GM18868 (cell line): ENCODE measurements around the gene ADAM10.

Experiments used
- ATAC-seq: cut with Tn5 transposase; IDR thresholded peaks from one replicate; pipeline ENCODE4 v1.9.1; 2021; ENCODE audit warnings: mild to moderate bottlenecking, moderate library complexity; ENCODE audit not compliant: unreplicated experiment

ADAM10 gene

DNA sequence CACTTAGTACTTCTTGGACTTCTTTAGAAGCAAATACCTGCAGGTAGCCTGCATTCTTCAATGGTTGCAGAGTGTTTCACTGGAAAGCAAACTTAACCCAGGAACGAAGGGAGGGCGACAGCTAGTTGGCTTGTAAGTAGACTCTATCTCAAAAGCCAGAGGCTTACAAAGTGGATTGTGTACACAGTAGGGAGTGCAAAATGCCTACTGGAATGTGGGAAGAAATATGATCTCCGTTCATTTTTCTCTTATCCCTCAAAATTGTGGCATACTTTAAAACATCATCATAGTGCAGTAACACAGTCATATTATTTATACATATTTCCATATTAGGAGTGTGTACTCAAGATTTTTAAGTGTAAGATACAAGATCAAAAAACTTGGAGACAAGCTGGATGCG is 162.0 kb downstream of the ADAM10 start:
- no peak for ATAC-seq

DNA sequence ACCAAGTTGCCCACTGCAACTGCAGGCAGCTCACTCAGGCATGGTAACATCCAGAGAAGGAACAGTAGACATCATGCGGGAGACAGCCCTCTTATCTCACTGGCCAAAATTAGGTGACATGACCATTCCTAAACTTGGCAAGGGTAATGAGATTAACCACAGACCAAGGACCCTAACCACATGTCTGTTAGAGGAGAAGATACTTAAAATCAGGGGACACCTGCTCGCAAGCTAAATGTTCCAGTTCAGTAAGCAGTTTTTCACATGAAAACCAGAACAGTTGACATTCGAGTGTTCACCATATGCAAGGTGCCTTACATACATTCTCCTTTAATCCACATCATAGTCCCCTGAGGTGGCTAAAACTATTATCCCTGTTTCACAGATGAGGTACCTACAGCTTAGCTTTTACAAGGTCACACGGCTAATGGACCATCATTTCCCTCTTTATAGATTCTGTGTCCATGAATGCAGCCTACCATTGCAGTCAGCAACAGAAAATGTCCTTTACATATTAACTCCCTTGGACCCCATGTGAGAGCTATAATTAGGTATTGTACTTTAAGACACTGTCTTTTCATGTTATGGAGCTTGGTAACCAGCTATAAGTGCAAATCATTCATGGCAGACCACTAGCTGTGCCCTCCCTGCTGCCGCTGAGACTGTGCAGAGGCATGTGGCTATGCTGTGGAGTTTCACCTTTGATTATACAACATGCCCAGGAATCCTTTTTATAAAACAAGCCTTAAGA is 163.6 kb downstream of the ADAM10 start:
- ATAC-seq: no peak

DNA sequence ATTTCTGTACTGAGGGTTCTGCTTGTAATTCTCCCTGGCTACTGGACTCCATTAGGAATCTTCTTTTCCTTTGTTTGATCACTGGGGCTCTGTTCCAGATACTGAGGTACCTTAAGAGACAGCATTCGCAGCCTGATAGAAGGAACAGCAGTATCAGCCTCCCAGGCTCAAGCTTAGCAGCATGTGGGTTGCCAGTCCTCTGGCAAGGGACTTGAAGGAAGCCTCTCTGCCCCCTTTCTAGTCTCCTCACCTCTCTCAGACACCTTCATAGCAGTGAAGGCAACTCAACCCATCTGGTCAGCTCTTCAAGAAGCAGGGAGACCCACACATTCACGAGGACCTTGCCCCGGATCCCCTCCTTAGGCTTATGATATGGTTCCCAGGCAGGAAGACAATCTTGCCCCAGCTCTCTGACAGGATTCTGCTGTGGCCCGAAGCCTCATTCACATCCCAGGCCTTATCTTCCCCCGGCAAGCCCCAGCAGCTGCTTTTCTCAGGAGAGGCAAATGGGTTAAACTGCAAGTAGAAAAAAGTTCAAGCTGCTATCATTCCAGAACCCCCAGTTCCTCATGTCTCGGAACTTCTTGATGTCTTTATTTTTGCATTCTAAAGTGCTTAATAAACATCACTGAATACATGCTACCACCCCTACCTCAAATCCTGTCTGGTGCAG is 164.6 kb downstream of the ADAM10 start:
- no peak for ATAC-seq

DNA sequence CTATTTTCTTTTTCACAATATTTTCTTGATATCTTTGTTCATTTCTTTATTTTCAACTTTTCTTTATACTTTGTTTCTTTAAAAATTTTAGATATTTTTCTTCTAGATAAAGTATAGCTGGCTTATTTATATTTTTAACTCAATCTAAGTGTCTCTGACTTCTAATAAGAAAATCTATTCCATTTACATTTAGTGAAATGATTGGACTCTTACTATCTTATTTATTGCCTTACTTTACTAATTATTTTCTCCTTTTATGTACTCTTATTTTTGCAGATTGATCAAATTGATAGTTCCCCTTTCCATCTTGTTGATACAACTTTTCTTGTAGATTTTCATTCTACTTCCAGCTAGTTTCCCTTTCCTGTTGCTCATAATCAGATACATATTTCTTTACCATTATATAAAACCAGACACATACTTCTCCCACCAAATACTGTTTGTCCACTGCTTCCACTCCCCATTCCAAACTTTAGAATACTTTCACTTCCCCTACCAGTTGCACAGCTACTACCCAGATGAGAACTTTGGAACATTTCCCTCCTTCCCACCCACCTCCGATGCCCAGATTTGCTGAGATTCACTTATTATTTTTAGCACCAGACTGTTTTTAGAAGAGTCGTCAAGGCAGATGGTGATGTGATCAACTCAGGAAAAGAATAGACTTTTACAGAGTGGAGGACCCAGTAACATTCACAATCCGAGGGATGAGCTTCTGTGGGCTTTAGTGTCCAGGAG is 166.2 kb downstream of the ADAM10 start:
- no peak for ATAC-seq

DNA sequence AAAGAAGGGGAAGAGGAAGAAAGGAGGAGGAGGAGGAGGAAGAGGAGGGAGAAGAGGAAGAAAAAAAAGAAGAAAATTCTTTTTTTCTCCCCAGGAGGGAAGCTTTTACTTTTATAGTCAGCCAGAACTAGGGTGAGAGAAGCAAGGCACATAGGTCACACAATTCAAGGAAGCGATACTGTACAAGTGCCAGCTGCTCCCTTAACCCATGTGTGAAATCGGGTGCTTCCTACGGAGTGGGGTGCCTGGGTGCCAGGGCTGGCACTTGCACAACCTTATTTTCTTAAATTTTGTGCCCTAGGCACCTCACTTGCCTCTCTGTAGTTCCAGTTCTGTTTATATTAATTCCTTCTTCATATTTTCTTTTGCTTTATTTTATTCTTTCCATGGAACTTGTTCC is 167.3 kb downstream of the ADAM10 start:
- no peak for ATAC-seq

DNA sequence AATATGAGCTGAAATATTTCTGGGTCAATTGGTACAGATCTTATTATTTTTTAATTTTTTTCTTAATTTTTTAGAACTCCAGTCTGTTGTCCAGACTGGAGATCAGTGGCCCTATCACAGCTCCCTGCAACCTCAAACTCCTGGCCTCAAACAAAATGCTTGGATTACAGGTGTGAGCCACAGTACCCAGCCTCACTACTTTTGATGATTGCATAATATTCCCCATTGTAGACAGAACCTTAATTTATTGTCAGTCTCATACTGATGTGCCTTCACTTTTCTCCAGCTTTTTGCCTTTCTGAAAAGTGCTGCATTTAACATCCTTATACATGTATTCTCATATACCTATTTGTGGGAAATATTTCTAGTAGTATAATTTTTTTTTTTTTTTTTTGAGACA is 172.8 kb downstream of the ADAM10 start:
- no peak for ATAC-seq

DNA sequence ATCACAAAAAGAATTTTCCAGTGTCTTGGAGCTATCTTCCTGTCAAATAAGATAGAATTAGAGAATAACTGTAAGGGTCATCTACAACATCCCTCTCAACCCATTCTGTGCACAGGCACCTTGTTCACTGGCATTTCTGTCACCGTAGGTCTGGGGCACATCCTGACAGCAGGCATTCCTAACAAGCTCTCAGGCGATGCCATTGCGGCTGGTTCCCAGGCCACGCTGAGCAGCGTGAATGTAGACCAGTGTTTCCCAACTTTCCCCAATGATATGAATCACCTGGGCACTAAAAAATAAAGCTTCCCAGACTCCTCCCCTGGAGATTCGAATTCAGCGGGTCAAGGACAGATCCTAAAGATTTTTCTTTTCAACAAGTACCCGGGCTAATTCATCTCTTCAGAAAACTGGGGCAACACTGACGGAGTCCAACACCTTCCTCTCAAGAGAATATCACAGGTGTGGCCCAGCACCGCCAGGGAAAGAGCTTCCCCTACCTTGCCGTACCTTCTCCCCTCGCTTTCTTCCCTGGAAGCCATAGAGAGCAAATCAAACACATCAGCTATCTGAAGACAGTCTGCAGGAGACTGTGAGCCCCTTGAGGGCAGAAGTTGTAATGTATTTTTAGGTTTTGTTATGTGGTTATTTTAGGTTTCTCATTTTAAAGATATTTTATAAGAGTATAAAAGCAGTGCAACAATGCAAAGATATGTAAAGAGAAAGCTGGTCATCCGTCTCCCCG is 174.3 kb downstream of the ADAM10 start:
- ATAC-seq: no peak

DNA sequence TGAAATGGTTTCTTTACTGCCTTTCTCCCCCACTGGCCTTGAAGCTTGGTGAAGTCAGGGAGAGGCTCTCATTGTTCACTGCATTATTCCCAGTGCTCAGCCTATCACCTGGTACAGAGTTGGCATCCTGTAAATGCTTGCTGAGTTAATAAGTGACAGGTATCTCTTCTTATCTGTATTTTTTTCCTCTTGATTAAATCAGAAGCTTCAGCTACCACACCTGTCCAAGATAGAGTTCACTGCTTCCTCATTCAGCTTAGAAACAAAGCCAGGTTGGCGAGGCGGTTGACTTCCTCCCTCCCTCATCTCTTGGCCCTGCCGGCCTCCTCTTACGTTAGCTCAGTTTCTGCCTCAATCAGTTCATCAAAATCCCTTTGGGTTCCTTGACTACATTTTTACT is 174.9 kb downstream of the ADAM10 start:
- no peak for ATAC-seq

DNA sequence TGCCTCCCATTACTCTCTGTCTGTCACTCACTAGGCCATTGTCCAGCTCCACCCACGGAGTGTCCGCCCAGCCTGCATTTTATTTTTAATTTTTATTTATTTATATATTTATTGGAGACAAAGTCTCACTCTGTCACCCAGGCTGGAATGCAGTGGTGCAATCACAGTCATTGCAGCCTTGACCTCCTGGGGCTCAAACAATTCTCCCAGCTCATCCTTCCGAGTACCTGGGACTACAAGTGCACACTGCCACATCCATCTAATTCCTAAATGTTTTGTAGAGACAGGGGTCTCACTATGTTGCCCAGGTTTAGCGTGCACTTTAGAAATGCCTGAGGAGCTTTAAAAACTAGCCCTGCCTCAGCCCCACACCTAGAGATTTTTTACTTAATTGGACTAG is 176.2 kb downstream of the ADAM10 start:
- ATAC-seq: no peak

DNA sequence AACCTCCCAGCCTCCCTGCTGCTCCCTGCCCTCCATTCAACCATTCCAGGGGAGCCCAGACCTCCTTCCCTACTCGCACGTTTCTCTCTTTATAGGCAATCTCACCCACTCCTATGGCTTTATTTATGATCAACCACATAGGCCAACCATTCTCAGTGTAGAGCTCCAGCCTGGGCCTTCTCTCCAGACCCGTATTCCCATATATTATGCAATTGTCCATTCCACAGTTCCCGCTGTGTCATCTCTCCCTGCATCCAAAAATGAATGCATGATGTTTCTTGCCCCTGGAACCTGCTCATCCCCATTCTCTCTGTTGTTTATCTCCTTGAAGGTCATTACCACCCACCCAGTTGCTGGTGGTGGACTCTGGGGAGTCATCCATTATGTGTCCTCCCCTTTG is 177.0 kb downstream of the ADAM10 start:
- no peak for ATAC-seq

DNA sequence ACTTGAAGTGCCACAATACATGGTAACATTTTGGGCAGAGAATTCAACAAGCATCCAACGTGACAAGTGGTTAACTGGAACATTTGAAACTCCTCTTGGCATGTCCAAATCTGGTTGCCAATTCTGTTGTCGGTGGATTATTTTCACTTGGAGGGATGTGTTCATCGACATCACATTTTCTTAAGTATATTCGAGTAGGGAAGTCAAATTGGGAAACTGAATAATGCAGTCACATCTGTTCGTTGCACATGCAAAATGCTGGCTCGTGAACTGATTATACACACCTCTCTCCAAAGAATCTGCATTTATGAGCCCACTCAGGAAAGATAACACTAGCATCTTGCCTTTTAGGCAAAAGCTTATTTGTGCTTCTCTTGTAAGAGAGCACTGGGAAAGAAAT is 178.0 kb downstream of the ADAM10 start:
- no peak for ATAC-seq

DNA sequence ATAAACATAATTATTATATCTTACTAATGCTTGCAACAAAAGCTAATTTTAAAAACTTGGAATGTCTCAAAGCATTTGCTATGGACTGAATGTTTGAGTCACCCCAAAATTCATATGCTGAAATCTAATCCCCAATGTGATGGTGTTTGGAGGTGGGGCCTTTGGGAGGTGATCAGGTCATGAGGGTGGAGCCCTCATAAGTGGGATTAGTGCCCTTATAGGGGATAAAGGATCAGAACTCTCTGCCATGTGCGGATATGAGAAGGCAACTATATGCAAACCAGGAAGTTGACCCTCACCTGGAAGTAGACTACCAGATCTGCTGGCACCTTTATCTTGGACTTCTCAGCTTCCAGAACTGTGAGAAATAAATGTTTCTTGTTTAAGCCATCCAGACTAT is 180.1 kb downstream of the ADAM10 start:
- ATAC-seq: no peak

DNA sequence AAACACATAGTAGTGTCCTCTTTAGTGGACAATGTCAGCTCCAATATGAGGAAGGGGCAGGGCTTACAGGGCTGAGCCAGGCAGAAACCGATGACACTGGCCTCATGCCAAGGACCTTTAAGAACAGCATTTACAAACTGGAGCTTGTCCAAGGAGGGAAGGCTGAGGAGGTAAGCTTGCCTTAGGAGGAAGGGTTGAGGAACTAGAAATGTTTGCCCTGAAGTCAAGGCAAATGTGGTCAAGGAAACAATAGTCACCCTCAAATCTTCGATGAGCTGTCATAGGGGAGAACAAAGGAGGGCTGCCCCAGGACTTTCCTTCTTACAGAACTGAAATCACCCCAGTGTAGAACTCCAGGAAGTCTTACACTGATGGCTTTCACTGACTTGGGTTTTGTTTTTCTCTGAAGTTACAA is 181.3 kb downstream of the ADAM10 start:
- ATAC-seq: no peak

DNA sequence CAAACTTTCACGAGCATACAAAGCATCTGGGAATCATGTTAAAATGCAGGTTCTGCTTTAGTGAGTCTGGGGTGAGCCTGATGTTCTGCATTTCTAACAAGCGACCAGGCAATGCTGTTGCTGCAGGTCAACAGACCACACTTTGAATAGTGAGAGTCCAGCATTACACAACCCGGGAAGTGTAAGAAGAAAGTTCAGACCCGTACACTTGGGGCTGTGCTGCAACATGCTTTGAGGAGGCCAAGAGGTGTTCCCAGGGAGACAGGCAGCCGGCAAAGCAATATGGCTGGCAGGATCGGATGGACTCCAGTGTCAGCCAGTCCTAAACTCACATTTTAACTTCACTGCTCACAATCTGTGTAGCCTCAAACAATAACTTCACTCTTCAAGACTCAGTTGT is 183.5 kb downstream of the ADAM10 start:
- ATAC-seq: no peak

DNA sequence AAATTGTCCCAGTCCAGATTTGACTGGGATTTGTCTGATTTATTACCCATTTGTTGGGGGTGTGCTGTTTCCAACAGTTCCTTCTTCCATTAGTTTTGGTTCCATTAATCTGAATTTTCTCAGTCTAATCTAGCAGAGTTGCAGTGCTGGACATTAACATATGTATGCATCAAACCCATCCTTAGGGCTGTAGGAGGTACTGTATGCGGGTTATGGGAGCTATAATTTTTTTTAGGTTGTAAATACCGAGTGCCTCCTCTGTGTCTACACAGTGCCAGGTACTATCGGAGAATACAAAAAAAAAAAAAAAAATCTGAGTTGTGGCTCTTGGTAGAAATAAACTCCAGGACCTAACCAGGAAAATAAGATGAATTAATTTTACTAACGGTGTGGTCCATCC is 183.9 kb downstream of the ADAM10 start:
- no peak for ATAC-seq

DNA sequence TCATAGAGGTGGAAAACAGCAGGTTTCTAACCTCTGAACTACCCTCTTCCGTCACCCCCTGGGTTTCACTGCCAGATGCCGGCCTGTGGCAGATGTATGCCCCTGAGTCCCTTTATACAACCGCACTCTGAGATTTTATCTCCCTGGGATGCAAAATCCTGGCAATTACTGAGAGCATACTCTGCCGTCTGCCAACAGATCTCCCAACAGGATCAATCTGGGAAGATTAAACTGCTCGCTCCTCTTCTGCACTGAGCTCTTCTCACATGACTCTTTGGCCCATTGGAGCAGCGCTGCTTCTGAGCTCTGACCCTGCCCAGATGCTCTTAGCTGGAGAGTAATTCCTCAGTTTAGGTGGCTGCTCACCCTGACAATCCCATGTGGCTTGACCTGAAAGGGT is 184.5 kb downstream of the ADAM10 start:
- ATAC-seq: no peak

DNA sequence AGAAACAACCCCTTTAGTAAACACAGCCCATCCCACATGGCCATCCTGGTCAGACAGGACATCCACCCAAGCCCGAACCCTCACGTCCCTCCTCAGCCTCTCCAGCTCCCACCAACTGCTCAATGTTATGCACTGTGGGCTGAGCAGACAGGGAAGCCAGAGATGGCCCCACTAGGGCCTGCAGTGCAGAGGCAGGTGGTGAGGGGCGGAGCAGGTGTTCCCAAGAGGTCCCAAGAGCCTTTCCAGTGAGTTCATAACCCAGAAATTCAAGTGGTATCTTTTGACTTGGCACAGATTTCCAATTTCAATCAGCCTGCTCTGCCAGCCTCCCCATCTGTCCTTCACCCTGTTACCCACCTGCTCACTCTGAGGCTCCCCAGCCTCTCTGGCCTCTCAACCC is 187.4 kb downstream of the ADAM10 start:
- no peak for ATAC-seq

DNA sequence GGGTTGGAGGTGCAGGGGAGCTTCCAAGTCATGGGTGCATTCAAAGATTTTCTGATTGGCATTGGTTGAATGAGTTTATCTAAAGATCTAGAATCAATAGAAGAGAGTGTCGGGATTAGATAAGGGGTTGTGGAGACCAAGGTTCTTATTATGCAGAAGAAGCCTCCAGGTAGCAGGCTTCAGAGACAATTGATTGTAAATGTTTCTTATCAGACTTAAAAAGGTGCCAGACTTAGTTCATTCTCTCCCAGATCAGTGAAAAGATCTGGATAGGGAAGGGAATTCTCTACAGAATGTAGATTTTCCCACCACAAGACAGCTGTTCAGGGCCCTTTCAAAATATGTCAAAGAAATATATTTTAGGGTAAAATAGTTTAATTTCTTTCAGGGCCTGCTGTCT is 188.2 kb downstream of the ADAM10 start:
- no peak for ATAC-seq

DNA sequence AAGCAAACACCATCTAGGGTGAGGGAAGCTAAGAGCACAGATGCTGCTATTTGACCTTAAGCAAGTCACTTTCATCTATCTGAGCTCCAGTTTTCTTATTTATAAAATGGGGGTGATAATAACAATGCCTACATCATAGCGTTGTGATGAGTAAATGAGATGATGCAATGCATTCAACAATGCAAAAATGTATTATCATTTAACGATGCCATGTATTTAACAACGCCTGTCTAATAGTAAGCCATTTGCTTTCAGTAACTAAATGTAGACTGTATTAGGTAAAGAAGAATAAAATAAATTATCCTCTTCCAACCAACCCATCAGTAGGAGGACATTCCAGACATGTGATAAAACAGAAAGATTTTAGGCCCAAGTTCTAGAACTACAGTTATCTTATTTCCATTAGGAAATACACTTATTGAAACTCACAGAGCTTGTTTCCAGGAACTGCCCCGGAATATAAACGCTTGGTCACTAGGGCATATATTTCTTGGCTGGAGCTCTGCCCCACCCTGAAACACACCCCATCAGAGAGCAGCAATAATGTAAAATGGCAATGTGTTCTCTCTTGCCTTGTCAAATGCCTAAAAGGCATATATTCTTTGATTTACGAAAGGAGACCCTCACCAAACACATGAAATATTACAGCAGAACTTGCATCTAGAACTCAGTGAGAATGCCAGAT is 189.5 kb downstream of the ADAM10 start:
- no peak for ATAC-seq

DNA sequence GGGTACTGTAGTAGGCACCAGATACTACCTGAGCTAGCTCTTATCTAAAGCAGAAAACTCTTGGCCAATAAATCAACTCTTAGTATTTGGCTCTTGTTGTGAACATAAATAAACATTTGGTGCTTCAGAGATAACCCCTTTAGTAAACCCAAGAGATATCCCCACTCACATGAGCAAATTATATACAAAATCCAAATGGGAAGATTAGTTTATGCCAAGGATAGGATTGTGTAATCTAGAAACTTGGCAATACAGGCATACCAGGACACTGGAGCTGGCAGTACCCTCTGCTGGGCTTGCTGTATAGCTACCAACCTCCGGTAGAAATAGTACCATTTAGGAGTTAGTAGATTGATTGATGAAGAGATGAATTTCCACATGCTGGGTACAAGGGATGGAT is 190.7 kb downstream of the ADAM10 start:
- ATAC-seq: no peak

DNA sequence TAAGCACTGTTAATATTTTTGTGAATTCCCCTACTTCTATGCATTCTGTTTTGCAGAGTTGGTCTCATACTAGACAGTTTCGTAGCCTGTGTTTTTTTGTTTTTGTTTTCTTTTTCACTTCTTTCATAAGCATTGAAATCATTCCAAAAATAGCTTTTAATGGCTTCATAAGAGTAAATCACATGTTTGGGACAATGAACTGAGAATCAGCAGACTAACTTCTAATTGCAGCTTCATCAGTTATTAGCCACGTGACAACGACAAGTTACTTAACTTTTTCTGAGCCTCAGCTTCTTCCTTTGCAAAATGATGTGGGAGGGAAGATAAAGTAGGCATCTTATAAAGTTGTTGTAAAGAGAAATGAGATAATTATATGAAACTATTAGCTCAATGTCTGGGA is 193.0 kb downstream of the ADAM10 start:
- ATAC-seq: no peak
